Activated effector memory CD4-positive, alpha-beta T cell treated with anti-CD3 and anti-CD28 coated beads, Interleukin-2, amount 50 U/mL, for 16 hours (primary cell): ENCODE measurements around the gene PLN.

ENCODE experiments used
- DNase-seq: peaks from one replicate; pipeline ENCODE4 v3.0.0-alpha.2; 2020

PLN gene

DNA sequence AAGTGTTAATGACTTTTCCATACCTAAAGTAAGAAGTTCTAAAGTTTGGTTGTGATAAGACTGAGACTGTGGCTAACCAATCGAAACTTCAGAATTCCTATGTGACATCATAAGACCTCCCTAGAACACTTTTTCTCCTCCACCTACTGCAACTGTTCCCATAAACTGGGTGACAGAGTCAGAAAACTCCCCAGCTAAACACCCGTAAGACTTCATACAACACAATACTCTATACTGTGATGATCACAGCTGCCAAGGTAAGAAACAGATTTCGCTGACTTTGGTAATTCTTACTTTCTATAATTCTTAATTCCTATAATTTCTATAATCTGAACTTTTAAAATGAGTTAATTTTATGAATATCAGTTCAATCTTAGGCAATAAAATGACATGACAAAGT is at the start of gene PLN:
PLN (plus strand) TSS at position 161 of the 400 bp plus-strand sequence. CDS start 10,626 bp downstream, outside the sequence.
- no peak for DNase-seq

DNA sequence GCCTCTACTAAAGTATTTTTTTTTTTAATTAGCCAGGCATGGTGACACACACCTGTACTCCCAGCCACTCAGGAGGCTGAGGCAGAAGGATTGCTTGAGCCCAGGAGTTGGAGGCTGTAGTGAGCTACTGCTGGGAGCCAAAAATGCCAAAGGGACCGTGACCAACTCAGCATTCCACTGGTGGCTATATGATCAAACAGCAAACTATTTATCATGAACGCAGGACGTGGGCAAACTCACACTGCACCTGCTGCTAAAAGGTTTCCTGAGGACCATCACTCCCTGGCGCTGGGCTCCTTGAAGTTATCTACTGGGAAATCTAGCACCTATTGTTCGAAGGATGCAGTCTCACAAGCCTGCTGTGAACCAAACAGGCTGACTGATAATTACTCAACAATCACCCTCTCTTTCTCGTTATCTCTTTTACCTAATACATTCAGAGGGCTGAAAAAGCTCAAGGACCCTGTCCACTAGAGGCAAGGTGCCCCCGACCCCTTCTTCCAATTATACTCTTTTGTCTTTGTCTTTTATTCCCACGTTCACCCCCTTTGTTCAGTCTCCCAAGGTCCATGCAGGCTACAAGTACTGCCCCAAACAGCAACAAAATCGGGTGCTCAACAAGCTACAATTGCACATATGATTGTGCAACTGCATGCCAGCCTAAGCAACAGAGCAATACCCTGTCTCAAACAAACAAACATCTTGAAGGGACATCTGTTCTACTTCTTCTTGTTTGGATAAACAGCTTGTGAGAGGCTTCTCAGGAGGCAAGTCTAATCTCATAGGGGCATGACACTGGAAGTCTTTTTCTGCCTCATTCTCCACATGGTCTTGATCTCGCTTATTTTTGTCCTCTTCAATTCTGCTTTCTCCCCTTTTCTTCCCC is 47.7 kb upstream of the PLN start:
- no peak for DNase-seq

DNA sequence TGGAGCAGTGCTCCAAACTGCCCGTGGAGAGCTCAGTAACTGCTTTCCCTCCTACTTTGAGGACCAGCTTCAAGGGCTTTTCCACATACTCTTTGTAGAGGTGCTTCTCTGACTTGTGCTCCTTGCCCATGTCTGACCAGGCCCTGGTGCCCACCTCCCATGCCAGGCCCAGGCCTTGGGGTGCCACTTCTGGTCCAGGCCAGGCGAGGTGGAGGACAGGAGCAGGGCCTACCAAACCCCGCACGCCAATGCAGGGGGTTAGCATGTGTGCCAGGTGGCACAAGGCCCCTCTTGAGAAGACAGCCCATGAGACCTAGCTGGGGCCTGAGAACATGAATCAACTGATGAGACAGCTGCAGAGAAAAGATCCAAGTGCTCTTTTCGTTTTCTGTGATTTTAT is 47.0 kb upstream of the PLN start:
- no peak for DNase-seq

DNA sequence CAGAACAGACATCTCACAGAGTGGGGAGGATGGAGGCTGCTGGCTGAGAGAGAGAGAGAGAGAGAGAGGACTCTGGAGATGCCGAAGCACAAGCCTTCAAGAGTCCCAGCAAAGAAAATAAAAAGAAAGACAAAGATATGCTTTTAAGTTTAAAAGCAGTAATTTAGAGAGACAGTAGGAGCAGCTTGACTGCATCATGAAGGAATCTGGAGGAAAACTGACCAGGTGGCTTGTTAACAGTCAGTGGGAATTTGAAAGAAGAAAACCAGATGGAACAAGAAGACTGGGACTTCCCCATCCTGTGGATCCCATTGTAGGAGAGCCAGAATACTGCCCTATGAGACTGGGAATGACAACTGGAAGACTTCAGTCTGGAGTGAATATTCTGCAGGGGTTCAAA is 46.3 kb upstream of the PLN start:
- DNase-seq, result no peak

DNA sequence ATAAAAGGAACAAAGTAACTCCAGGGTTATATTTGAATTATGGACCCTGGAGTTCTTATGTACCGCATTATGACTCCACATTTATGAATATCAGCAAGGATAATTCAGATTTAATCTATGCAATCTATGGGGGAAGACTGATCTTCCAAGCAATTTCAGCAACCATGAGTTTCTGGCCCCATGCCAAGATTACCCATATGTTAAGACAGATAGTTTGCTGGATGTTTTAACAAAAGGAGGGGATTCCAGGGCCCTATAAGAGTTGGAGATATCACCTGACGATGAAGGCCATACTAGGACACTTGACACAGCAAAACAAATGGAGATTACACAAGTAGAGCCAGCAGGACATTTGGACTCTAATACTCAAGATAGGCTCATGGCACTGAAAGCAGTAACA is 45.9 kb upstream of the PLN start:
- no peak for DNase-seq

DNA sequence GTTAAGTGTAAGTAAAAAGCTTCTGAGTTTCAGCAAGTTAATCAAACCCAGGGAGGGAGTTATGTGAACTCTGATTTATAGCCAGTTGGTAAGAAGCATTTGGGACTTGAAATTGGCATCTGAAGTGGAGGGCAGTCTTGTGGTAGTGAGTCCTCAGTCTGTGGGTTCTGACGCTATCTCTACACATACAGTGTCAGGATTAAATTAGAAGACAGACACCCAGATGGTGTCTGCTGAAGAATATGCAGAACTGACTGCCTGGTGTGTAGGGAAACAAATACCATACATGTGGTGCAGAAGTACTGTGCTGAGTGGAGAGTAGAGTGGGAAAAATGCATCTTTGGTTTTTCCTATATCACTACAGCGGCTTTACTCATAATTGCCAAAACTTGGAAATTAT is 43.5 kb upstream of the PLN start:
- DNase-seq, result no peak

DNA sequence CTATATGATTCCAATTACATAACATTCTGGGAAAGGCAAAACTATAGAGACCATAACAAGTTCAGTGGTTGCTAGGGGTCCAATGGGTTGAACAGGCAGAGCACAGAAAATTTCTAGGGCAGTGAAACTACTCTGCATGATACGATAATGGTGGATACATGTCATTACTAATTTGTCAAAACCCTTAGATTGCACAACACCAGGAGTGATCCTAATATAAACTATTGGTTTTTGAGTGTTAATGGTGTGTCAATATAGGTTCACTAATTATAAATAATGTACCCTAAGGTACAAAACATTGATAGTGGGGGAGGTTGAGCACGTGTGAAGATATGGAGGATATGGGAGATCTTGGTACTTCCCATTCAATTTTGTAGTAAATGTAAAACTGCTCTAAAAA is 42.4 kb upstream of the PLN start:
- no peak for DNase-seq

DNA sequence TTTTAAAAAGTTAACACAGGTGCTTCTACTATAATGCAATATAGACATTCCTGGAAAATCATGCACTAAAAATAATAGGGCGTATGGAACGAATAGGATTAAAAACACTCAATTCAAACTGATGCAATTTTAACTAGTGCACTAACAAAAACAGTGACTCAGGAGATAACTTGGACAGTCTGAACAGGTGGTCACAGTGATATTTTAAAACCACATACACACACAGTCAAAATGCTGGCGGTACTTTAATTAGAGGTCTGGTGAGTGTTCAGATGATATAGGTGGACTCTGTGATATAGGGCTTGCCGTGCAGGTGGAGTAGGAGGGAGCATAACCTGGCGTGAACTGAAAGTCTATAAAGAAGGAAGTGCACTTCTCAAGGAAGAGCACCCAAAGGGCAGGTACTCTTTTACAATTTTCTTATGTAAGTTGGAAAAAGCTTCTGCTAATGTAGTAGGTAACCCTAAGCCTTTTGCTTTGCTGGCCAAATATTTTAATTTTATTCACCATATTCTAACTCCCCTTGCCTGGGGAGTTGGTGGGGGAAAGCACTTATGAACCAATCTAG is 41.9 kb upstream of the PLN start:
- DNase-seq, result no peak

DNA sequence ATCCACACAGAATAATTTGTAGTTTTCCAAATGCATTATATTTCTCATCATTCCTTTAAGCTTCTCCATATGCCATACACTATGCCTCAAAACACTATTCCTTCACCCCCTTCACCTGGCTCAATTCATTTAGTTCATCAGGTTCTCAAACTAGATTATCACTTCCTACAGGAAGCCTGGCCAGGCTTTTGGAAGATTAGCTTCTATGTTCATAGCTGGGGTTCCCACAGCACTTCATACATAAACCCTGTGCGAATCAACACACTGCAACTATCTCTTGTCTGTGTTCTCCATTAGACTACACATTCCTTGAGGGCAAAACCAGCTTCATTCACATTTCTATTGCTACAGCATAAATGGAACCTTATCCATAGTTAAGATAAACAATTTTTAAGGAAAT is 40.5 kb upstream of the PLN start:
- no peak for DNase-seq

DNA sequence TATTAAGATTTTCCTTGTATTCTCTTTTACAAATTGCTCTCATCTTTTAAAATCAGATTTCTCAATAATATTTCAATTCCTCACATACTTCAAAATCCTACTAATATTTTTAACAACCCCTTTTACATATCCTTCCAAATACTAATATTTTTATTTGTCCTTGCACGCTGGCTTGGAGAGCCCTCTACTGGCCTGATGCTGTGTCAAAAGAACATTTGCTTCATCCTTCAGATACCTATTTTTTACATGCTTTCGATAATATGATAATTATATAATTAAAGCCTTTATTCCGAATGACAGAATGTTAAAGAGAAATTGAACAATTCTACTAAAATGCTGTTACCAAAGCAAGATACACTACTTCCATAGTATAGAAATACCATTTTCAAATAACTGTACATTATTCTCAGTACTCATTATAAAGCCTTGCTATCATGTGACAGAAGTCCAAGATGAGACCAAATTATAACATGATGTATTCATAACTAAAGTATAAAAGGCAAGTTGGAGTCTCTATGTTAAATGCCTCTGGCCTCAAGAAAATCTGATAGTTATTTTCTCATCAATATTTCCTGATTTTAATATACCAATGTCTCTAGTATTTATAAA is 39.0 kb upstream of the PLN start:
- no peak for DNase-seq

DNA sequence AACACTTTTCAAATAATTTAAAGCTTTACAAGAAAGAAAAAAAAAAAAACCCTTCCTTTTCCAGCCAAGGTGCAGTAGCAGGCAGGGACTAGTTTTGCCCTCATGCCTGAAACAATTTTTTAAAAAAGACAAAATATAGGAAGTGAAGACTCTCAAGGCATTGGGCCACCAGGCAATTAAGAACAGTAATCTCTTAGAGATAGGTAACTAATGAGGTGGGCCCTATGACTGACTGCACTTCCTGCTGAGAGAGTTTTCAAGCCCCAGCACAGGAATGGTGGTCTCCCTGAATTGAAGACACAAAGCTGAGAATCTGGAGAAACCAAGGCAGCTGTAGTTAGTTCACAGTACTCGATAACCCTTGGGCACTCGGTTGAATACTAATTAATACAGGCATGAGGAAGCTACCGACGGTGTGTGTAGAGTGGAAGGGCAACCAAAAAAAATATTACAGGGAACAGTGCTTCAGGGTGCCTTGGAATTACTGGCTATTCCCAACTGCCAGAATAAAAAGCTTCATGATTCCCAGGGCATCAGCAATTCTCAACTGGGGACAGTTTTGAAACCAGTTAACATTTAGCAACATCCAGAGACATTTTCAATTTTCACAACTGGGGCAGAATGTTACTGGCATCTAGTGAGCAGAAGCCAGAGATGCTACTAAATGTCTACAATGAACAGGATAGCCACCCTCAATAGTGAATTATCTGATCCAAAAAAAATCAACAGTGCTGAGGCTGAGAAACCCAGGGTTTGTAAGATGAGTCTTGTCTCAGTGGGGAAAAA is 36.0 kb upstream of the PLN start:
- no peak for DNase-seq

DNA sequence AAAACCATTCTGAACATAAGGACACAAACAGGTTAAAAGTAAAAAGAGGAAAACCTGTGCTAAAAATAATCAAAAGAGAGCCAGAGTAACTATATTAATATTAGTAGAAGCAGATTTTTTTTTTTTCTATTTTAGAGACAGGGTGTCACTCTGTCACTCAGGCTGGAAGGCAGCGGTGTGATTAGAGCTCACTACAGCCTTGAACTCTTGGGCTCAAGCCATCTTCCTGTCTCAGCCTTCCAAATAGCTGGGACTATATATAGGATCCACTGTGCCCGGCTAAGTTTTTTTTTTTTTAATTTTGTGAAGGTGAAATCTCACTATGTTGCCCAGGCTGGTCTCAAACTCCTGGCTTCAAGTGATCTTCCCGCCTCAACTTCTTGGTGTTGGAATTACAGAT is 33.4 kb upstream of the PLN start:
- no peak for DNase-seq

DNA sequence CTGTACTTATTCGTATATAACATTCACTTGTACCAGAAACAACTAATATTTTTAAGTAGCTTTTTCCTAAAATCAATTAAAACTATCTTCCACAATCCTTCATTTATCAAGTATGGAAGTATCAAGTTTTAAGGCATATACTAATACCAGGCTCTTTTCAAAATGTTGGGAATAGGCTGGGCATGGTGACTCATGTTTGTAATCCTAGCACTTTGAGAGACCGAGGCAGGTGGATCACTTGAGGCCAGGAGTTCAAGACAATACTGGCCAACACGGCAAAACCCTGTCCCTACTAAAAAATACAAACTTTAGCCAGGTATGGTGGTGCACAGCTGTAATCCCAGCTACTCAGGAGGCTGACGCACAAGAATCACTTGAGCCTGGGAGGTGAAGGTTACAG is 25.7 kb upstream of the PLN start:
- DNase-seq, result no peak

DNA sequence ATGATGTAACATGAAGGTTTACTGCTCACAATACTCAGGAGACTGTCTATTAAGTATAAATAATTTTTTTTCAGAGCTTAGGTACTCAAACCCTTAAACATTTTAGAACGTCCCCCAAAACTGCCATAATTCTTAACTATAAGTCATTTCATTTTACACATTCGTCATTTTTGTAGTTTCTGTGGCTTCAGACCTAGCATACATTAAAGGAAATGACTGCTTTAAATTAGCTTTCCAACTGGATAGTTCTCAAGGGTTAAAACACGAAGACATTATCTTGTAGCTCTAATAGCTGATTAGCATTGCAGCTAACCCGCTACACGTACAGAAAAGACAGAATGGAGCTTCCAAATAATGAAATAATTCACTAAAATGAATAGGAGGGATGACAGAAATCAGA is 24.9 kb upstream of the PLN start:
- no peak for DNase-seq

DNA sequence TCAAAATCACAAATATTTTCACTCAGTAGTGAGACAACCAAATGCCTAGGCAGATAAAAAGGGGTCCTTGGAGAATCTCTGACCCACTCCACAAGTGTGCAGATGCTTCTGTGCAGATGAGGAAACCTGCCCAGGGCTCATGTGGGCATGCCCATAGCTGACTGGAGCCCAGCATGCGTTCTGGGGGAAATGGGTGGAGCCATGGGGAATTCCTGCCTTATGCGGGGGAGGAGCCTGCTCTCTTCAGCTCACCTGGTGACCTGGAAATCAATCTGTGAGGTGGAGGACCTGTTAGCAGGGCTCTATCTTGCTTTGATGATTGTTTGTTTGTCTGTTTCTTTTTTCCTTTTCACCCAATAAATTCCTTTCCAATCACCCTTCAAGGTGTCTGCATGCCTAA is 23.4 kb upstream of the PLN start:
- no peak for DNase-seq

DNA sequence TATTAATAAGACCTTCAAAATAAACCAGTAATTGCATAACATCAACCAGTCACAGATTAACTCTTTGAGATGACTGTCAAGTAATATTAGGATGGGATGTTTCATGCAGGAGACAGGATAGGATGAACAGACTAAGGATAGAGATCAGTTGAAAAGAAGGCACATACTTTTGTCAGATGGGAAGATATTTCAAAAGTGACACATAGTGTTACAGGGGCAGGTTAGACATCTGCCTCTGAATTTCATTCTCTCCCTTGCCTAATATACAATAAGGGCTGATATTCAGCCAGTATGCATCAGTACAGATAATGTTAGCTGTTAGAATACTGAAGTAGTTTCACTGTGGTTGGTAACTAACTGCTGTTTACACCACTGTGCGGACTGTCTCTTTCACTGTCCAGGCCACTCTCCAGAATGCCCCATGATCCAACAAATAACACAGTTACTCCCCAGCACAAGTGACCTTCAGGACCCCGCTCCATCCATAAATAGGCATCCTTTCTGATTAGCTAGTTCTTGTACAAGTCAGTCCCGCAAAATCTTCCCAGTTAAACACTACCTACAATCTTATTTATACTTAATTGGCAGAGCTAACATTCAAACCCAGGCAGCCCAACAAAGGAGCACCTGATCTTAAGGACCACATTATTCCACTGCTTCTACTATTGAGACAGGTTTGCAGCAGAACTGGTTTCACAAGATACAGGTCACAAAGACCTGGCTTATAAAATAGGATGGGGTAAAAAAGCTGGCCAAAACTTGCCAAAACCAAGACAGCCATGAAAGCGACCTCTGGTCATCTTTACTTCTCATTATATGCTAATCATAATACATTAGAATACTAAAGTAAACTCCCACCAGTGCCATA is 21.9 kb upstream of the PLN start:
- DNase-seq, result no peak

DNA sequence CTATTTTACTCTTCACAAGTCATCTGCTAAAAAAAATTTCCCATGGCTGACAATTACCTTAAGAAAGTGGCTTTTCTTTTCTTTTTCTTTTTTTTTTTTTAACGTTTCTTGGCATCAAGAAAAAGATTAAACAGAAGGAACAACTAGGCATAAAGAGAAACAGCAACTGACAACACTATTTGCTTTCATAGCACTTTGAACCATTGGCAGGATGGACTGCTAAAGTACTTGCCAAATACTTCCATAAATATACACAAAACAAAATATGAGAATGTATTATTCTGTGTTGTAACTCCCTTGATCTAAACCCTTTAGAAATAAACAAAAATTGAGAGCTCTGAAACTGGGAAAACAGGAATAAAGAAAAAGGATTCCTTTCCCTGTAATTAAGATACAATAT is 20.0 kb upstream of the PLN start:
- no peak for DNase-seq

DNA sequence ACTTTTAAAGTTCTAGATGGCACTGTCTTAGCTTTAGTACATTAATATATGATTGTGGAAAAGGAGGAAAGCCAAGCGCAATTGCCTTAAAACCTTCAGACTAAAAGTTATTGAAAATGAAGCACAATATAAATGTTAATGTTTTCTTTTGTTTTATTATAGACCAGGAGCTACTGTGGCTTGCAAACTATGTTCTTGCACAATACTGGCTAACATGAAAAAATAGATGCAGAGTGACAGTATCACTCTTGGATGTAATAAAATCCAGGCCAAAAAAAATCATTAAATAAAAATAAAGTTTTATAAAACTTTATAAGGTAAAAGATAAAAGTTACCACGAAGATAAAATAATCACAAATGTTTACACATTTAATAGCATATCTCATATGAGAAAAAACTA is 18.3 kb upstream of the PLN start:
- DNase-seq, result no peak

DNA sequence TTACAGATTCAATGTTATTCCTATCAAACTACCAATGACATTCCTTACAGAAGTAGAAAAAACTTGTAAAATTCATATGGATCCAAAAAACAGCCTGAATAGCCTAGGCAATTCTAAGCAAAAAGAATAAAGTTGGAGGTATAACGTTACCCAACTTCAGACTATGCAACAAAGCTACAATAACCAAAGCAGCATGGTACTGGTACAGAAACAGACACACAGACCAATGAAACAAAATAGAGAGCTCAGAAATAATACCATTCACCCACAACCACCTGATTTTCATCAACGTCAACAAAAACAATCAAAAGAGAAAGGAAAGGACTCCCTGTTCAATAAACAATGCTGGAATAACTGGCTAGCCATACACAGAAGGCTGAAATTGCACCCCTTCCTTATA is 17.2 kb upstream of the PLN start:
- DNase-seq, result no peak

DNA sequence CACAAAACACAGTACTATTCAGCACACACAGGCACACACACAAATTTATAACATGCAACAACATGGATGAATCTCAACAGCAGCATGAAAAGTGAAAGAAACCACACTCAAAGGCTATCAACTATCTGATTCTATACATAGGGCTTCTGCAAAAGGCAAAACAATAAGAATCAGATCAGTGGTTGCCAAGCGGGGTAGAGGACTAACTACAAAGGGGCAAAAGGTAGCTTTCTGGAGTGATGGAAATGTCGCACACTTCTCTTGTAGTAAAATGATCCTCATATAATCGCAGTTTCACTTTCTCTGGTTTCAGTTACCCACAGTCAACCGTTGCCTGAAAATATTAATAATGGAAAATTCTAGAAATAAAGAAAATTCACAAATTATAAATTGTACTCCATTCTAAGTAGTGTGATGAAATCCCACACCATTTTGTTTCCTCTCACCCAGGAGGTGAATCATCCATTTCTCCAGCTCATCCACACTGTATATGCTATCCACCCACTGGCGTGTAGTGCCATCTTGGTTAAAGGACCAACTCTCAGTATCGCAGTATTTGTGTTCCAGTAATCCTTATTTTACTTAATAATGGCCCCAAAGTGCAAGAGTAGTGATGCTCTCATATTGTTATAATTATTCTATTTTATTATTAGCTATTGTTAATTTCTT is 12.8 kb upstream of the PLN start:
- no peak for DNase-seq

DNA sequence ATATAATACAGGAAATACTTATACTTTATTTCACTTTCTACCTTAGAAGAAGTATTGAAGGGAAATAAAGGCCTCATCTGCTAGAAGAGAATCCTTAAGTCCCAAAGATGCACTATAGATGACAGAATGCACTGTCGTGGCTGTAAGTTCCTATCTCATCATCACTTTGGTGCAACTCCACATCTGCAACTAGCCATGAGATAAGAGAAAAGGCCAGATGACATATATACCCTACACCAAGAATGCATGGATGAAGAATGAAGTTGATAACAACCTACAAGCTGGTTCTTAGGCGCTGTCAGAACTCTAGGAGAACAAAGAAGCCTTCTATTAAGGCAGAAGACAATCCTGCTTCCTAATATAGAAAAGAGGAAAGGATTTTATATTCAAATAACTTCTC is 11.6 kb upstream of the PLN start:
- no peak for DNase-seq

DNA sequence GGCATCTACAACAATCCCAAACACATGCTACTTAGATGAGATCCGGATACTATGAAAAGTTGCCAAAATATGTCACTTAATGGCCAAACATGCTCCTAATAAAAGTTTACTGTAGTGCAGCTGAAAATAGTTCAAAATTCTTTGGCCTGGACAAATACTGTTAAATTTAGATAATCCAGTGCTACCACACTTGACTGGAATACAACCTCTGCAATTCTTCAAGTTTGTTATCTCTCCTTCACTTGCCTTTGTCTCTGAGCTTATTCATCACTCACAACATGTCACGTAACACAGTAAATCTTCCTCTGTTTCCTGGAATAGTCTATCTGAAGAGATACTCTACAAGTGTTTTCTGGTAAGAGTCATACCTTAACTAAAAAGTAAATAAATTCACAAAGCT is 10.5 kb upstream of the PLN start:
- no peak for DNase-seq
